Left lung (tissue), 10 donors: Measurements from ENCODE around the gene DHX30. TPM values are rescaled to one million over a fixed set of nuclear protein-coding genes. Genes with fewer than 3 reads are reported as not detected.
A peak's percentile ranks its signal among the peaks of the same experiment; 100 is the strongest.
"Not testable (repeated sequence)": the region's sequence is repeated elsewhere in the genome, so short reads cannot be mapped to it uniquely, and the experiment has no call there.

ENCODE experiments used
- ATAC-seq: fragments of 200-7000 bp; cut with Tn5 transposase; one replicate; pipeline ENCODE4 v1.9.1; 2020; ENCODE audit warnings: moderate library complexity
- DNase-seq, 4 donors: peaks; one replicate each; pipeline ENCODE4 v3.0.0-alpha.2; 2013 to 2020
- H3K27ac ChIP-seq, 2 donors: fragments of 200-600 bp; sonication (generic) in 1 of 2; one replicate each; pipeline versions ENCODE4 v1.5.0 to v1.8.0; 2020 to 2021
- H3K27me3 ChIP-seq, 2 donors: fragments of 200-600 bp; sonication (generic) in 1 of 2; one replicate each; pipeline versions ENCODE4 v1.5.0 to v1.8.0; 2020 to 2021
- H3K36me3 ChIP-seq, 2 donors: fragments of 200-600 bp; sonication (generic) in 1 of 2; one replicate each; pipeline versions ENCODE4 v1.5.0 to v1.8.0; 2020 to 2021
- H3K4me1 ChIP-seq, 2 donors: fragments of 200-600 bp; one replicate each; pipeline ENCODE4 v1.8.0; 2021
- H3K4me3 ChIP-seq, 2 donors: fragments of 200-600 bp; sonication (generic) in 1 of 2; one replicate each; pipeline versions ENCODE4 v1.5.0 to v1.8.0; 2020 to 2021; ENCODE audit warnings: mild to moderate bottlenecking in 1 of 2
- H3K9me3 ChIP-seq, 2 donors: fragments of 200-600 bp; sonication (generic) in 1 of 2; one replicate each; pipeline versions ENCODE4 v1.5.0 to v1.8.0; 2020 to 2021
- intact Hi-C, 2 donors: fragments of 100-400 bp; cut with DNase I; formaldehyde crosslinking; loops; one replicate each; pipeline versions ENCODE4 v1.11.2 to v1.14.2; 2022
- polyA plus RNA-seq, 6 donors: library from polyadenylated mRNA; unstranded; fragments of 120-200 nt; gene quantifications; one replicate each; pipeline ENCODE4 v1.2.1, GENCODE V29; 2013; ENCODE audit not compliant: insufficient read length in 6 of 6
- total RNA-seq, 2 donors: library from RNA; stranded (reverse); fragmentation: NEBNext Ultra II Directional; extraction: Animal tissue kit (Norgen Biotek cat#: 25700); gene quantifications; one replicate each; pipeline ENCODE4 v1.2.1, GENCODE V29; 2021
- TF ChIP-seq, protein P1 (sequence below), 2 donors: fragments of 200-600 bp; sonication (generic) in 1 of 2; IDR thresholded peaks; one replicate each; pipeline versions ENCODE4 v1.5.0 to v1.8.0; 2021; ENCODE audit warnings: antibody characterized with exemption in 2 of 2
- donor health status: DM: no; HTN: yes; CAD: no.
- donor health status: DM: no; HTN: no; CAD: no.

The DHX30 gene
- total and polyA plus RNA-seq, 8 donors = 52.0 to 66.6 (median 58.7) TPM

DNA sequence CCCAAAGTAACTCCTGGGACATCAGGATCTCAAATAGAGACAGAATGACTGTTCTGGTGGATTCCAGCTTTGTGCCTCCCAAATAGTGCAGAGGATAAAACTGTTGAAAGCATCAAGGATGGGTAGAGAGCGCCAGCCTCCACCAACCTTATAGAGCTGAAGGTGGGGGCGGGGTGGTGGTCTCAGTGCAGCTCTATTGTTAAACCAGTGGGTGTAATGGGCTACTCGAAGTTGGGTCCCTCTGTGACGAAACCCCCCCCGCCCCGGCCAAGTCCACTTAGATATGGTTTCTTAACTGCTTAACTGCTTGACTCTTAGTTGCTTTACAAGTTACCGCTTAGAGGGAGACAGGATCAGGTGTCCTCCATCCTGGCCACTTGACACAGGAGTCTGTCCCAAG, 22.7 kb downstream of the DHX30 start:
- TF ChIP-seq, protein P1, sequence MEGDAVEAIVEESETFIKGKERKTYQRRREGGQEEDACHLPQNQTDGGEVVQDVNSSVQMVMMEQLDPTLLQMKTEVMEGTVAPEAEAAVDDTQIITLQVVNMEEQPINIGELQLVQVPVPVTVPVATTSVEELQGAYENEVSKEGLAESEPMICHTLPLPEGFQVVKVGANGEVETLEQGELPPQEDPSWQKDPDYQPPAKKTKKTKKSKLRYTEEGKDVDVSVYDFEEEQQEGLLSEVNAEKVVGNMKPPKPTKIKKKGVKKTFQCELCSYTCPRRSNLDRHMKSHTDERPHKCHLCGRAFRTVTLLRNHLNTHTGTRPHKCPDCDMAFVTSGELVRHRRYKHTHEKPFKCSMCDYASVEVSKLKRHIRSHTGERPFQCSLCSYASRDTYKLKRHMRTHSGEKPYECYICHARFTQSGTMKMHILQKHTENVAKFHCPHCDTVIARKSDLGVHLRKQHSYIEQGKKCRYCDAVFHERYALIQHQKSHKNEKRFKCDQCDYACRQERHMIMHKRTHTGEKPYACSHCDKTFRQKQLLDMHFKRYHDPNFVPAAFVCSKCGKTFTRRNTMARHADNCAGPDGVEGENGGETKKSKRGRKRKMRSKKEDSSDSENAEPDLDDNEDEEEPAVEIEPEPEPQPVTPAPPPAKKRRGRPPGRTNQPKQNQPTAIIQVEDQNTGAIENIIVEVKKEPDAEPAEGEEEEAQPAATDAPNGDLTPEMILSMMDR (IDR thresholded peaks at IDR 0.05) = no peak
- DNase-seq = no peak
- peaks cover 0 to 46% of the 10 kb centered on the region in 2 donors for H3K36me3 ChIP-seq
- peaks cover 11 to 24% of the 10 kb centered on the region in 2 donors for H3K4me1 ChIP-seq
- intact Hi-C loops = no loop called here
- no peaks in the 10 kb centered on the region for H3K27me3 ChIP-seq
- H3K4me3 ChIP-seq = peak overlapping the region; percentile 80 to 91
- ATAC-seq = no peak
- H3K27ac ChIP-seq = peak overlapping the region in 1 of 2 donors; percentile 80
- H3K9me3 ChIP-seq = no peaks in the 10 kb centered on the region

DNA sequence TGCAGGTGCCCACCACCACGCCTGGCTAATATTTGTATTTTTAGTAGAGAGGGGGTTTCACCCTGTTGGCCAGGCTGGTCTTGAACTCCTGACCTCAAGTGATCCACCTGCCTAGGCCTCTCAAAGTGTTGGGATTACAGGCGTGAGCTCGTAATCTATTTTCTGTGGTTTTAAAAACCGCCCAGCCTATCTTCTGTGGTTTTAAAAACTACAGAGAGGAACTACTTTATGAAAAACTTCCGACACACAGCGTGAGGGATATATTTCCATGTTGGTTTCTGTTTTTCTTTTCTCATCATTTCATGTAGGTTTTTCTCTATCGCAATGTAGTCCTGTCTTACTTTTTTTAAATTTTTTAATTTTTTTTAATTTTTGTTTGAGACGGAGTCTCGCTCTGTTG, 26.5 kb downstream of the DHX30 start:
- H3K4me3 ChIP-seq, H3K27ac ChIP-seq, intact Hi-C loops, H3K27me3 ChIP-seq, ATAC-seq, H3K9me3 ChIP-seq, DNase-seq: not testable (repeated sequence)
- peaks cover 9 to 20% of the 10 kb centered on the region in 2 donors for H3K4me1 ChIP-seq
- H3K36me3 ChIP-seq = peaks cover 0 to 75% of the 10 kb centered on the region in 2 donors

DNA sequence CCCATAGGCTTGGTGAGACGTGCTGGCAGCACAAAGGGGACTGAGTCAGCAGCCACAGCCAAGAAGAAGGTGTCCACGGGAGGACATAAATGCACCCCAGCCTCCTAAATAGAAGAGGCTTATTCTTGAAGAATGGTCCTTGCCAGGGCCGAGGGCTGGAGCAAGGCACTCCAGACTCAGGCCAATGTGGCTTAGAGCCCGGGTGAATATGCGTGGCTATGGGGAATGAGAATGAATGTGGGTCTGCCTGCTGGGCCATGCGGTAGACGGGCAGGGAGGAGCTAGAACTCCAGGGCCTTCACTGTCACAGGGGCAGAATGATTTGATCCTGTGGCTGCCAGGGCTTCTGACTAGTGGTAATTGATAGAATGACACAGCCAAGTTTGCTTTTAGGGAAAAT, 34.0 kb downstream of the DHX30 start:
- Histone ChIP-seq H3K4me1 (no peaks in the 10 kb centered on the region), H3K36me3 (peaks cover 0 to 99% of the 10 kb centered on the region in 2 donors), H3K9me3 (no peaks in the 10 kb centered on the region), H3K27ac (no peak overlapping the region), H3K27me3 (no peaks in the 10 kb centered on the region), H3K4me3 (no peak overlapping the region)
- ATAC-seq (no peak), DNase-seq (no peak)
- intact Hi-C loops = no loop called here
- TF ChIP-seq, protein P1 (IDR thresholded peaks at IDR 0.05) = no peak

DNA sequence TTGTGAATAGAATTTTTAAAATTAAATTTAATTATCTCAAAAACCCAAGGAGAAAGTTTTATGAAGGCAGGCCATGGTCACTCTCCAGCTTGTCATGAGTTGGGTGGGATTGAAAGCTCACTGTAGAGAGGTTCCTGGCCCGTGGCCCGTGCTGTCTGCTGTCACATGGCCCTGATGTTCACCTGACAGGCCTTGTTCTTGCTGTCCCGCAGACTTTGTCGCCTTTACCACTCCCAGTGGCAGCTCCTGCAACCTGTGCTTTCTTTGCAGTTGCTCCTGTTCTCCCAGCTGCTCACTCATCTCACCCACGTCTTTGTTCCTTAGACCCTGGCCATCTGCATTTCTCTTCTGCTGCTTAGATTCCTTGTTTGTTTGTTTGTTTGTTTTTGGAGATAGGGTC, 35.6 kb downstream of the DHX30 start:
- no peaks in the 10 kb centered on the region for H3K4me1 ChIP-seq
- no peak for ATAC-seq
- no peaks in the 10 kb centered on the region for H3K27me3 ChIP-seq
- no peak overlapping the region for H3K4me3 ChIP-seq
- H3K9me3 ChIP-seq = no peaks in the 10 kb centered on the region
- DNase-seq = no peak
- H3K36me3 ChIP-seq = peaks cover 0 to 99% of the 10 kb centered on the region in 2 donors
- TF ChIP-seq, protein P1 (IDR thresholded peaks at IDR 0.05) = no peak
- no peak overlapping the region for H3K27ac ChIP-seq
- intact Hi-C loops = no loop called here

DNA sequence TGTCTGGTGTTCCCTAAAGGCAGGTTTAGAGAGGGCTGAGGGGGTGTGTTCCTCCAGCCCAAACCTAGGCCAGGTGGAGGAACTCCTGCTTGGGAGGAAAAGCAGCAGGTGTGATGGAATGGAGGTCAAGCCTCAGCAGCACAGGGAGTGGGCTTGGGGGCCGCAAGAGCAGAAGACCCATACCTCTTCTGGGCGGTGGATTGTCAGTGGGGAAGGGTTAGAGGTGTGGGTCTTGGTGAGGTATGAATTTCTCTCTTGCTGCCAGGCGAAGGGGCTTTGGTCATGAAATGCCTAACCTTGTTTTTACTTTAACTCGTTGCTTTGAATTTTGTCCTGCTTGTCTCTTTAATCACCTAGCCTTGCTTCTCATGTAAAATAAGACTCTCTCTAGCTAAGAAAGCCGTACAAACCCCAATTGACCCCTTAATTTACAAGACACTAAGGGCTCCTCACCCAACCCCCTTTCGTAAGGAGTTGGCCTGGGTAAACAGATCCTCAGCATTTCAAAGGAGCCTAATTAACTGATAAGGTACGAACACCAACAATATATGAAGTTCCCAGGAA, 38.9 kb downstream of the DHX30 start:
- ATAC-seq = no peak
- intact Hi-C loops = loop anchor here in 1 of 2 donors (10.0 kb wide), 1 partner anchor 313 kb away; no protein-coding TSS in a partner anchor
- TF ChIP-seq, protein P1 (IDR thresholded peaks at IDR 0.05) = no peak
- DNase-seq = peak in 1 of 4 donors; percentile 17
- Histone ChIP-seq H3K27me3 (no peaks in the 10 kb centered on the region), H3K27ac (no peak overlapping the region), H3K36me3 (peaks cover 0 to 100% of the 10 kb centered on the region in 2 donors), H3K9me3 (no peaks in the 10 kb centered on the region), H3K4me3 (no peak overlapping the region), H3K4me1 (no peaks in the 10 kb centered on the region)
